HepG2 (cell line): ENCODE results near the gene CLASRP. TPM values are rescaled to one million over a fixed set of nuclear protein-coding genes. Genes with fewer than 3 reads are reported as not detected.
A peak's percentile ranks its signal among the peaks of the same experiment; 100 is the strongest.

Experiments used
- ARNTL ChIP-seq: sonication (generic); formaldehyde crosslinking; IDR thresholded peaks from 2 replicates; pipeline ENCODE4 v1.4.0; 2020; ENCODE audit warnings: mild to moderate bottlenecking, missing genetic modification reagents
- CAMTA2 ChIP-seq: sonication (generic); formaldehyde crosslinking; IDR thresholded peaks from 2 replicates; pipeline ENCODE4 v1.4.0; 2020; ENCODE audit warnings: mild to moderate bottlenecking, missing genetic modification reagents, borderline replicate concordance
- DR1 ChIP-seq: sonication (generic); formaldehyde crosslinking; IDR thresholded peaks from 2 replicates; pipeline ENCODE4 v1.8.0; 2021; ENCODE audit warnings: mild to moderate bottlenecking, missing genetic modification reagents, inconsistent platforms
- ELF4 ChIP-seq: sonication (generic); formaldehyde crosslinking; IDR thresholded peaks from 2 replicates; pipeline ENCODE4 v1.5.0; 2020; ENCODE audit warnings: missing genetic modification reagents, mild to moderate bottlenecking, moderate library complexity, borderline replicate concordance
- FOXK1 ChIP-seq: sonication (generic); formaldehyde crosslinking; IDR thresholded peaks from 2 replicates; pipeline ENCODE4 v1.4.0; 2020; ENCODE audit warnings: low read depth, missing genetic modification reagents, borderline replicate concordance
- FOXO4 ChIP-seq: sonication (generic); formaldehyde crosslinking; conservative IDR thresholded peaks from 2 replicates; pipeline ENCODE4 v1.8.1; 2023; ENCODE audit warnings: missing genetic modification reagents
- HIVEP1 ChIP-seq: sonication (generic); formaldehyde crosslinking; IDR thresholded peaks from 2 replicates; pipeline ENCODE4 v1.4.0; 2020; ENCODE audit warnings: mild to moderate bottlenecking, missing genetic modification reagents
- HNF4G ChIP-seq, 2 experiments: sonication (generic) in 1 of 2; formaldehyde crosslinking in 1 of 2; IDR thresholded peaks; 2 replicates each; pipeline versions ENCODE4 v1.4.0 to v1.6.1; 2011 to 2020; ENCODE audit warnings: borderline replicate concordance in 2 of 2, low read depth in 2 of 2, mild to moderate bottlenecking in 2 of 2, low read length in 1 of 2, missing genetic modification reagents in 1 of 2, moderate library complexity in 1 of 2
- ISX ChIP-seq: sonication (generic); formaldehyde crosslinking; conservative IDR thresholded peaks from 2 replicates; pipeline ENCODE4 v1.5.0; 2020; ENCODE audit warnings: missing genetic modification reagents
- MAX ChIP-seq: IDR thresholded peaks from 2 replicates; pipeline ENCODE4 v1.6.1; 2012; ENCODE audit warnings: inconsistent platforms
- MZF1 ChIP-seq: sonication (generic); formaldehyde crosslinking; IDR thresholded peaks from 2 replicates; pipeline ENCODE4 v1.8.1; 2023; ENCODE audit warnings: mild to moderate bottlenecking, missing genetic modification reagents, borderline replicate concordance
- PCBP1 ChIP-seq: fragments of 200-400 bp; formaldehyde crosslinking; IDR thresholded peaks from 2 replicates; pipeline ENCODE4 v1.6.1; 2017; ENCODE audit warnings: mild to moderate bottlenecking, low read depth, low read length, borderline replicate concordance
- PLSCR1 ChIP-seq: sonication (generic); formaldehyde crosslinking; IDR thresholded peaks from 2 replicates; pipeline ENCODE4 v1.5.0; 2020; ENCODE audit warnings: missing genetic modification reagents, mild to moderate bottlenecking, borderline replicate concordance
- RBAK ChIP-seq: sonication (generic); formaldehyde crosslinking; IDR thresholded peaks from 2 replicates; pipeline ENCODE4 v1.5.1; 2020; ENCODE audit warnings: mild to moderate bottlenecking, missing genetic modification reagents
- SCMH1 ChIP-seq: sonication (generic); formaldehyde crosslinking; IDR thresholded peaks from 2 replicates; pipeline ENCODE4 v1.9.0; 2021; ENCODE audit warnings: missing genetic modification reagents, mild to moderate bottlenecking, borderline replicate concordance
- SIN3A ChIP-seq: IDR thresholded peaks from 2 replicates; pipeline ENCODE4 v1.6.1; 2011; ENCODE audit warnings: low read depth, mild to moderate bottlenecking, control low read depth, low read length, borderline replicate concordance
- SP4 ChIP-seq: sonication (generic); formaldehyde crosslinking; IDR thresholded peaks from 2 replicates; pipeline ENCODE4 v1.8.1; 2023; ENCODE audit warnings: mild to moderate bottlenecking, missing genetic modification reagents
- TAF1 ChIP-seq: sonication (generic); formaldehyde crosslinking; IDR thresholded peaks from 2 replicates; pipeline ENCODE4 v1.4.0; 2020; ENCODE audit warnings: missing genetic modification reagents
- TBX3 ChIP-seq: fragments of 450-650 bp; IDR thresholded peaks from 2 replicates; pipeline ENCODE4 v1.6.1; 2017; ENCODE audit warnings: antibody characterized with exemption, mild to moderate bottlenecking, inconsistent platforms, borderline replicate concordance
- TCF12 ChIP-seq, 2 experiments: fragments of 450-650 bp in 1 of 2; sonication (generic) in 1 of 2; formaldehyde crosslinking in 1 of 2; IDR thresholded peaks; 2 replicates each; pipeline versions ENCODE4 v1.6.1 to v1.8.0; 2017 to 2022; ENCODE audit warnings: antibody characterized with exemption in 1 of 2, mild to moderate bottlenecking in 1 of 2, missing genetic modification reagents in 1 of 2, moderate library complexity in 1 of 2
- TEF ChIP-seq: sonication (generic); formaldehyde crosslinking; IDR thresholded peaks from 2 replicates; pipeline ENCODE4 v1.5.0; 2020; ENCODE audit warnings: missing genetic modification reagents
- ZC3H13 ChIP-seq: sonication (generic); formaldehyde crosslinking; IDR thresholded peaks from 2 replicates; pipeline ENCODE4 v1.8.1; 2023; ENCODE audit warnings: mild to moderate bottlenecking, missing genetic modification reagents, moderate library complexity
- ZNF326 ChIP-seq: sonication (generic); formaldehyde crosslinking; IDR thresholded peaks from 2 replicates; pipeline ENCODE4 v1.4.0; 2020; ENCODE audit warnings: missing genetic modification reagents, borderline replicate concordance
- ZNF737 ChIP-seq: sonication (generic); formaldehyde crosslinking; IDR thresholded peaks from 2 replicates; pipeline ENCODE4 v1.5.0; 2020; ENCODE audit warnings: missing genetic modification reagents, mild to moderate bottlenecking, borderline replicate concordance
- ZNF749 ChIP-seq: sonication (generic); formaldehyde crosslinking; IDR thresholded peaks from 2 replicates; pipeline ENCODE4 v1.8.0; 2022; ENCODE audit warnings: mild to moderate bottlenecking, missing genetic modification reagents, moderate library complexity, borderline replicate concordance
- ZNF781 ChIP-seq: sonication (generic); formaldehyde crosslinking; IDR thresholded peaks from 2 replicates; pipeline ENCODE4 v1.5.1; 2020; ENCODE audit warnings: borderline replicate concordance, mild to moderate bottlenecking, missing genetic modification reagents; ENCODE audit errors: not compliant biosample characterization
- polyA plus RNA-seq, 8 experiments: library from polyadenylated mRNA; depleted of rRNA in 3 of 8; stranded (reverse) in 7 of 8; unstranded in 1 of 8; fragments of >200 nt; fragmentation: Illumina TruSeq in 4 of 8; extraction: Trizol in 4 of 8; gene quantifications; 2 replicates each; pipeline versions ENCODE4 v1.2.1 to v1.2.3, GENCODE V29; 2011 to 2016; ENCODE audit warnings: low read depth in 4 of 8, missing spikeins in 1 of 8, mixed read lengths in 1 of 8; ENCODE audit not compliant: insufficient read depth in 1 of 8
- total RNA-seq, 5 experiments: library from RNA; depleted of rRNA; stranded (reverse); fragments of >200 nt; fragmentation: Illumina TruSeq; extraction: Trizol; gene quantifications; 2 replicates each; pipeline ENCODE4 v1.2.3, GENCODE V29; 2016; ENCODE audit warnings: low read depth in 1 of 5

CLASRP gene
- total and polyA plus RNA-seq, 2 of the 13 experiments (the other 11 are each of a cell fraction or from before 2014, with no cell fraction given) = 32.0 to 51.4 TPM

GRCh38 chr19:45079063-45079910 is 40.4 kb downstream of the CLASRP start, which contains the start of gene GEMIN7 (continued):
- TF ChIP-seq SCMH1 (CRISPR knock-in tag) (no peak), TEF (CRISPR knock-in tag) (peak; percentile 70; the same call in 1 of the 2 replicates), ZNF737 (CRISPR knock-in tag) (no peak), ISX (CRISPR knock-in tag) (0 out of 2 replicates have a peak, but pooled peaks have one; percentile 73), HIVEP1 (CRISPR knock-in tag) (0 out of 2 replicates have a peak, but pooled peaks have one; percentile 31), ARNTL (CRISPR knock-in tag) (peak; percentile 92), ZNF781 (no peak), SIN3A (peak; percentile 90), FOXO4 (CRISPR knock-in tag) (no peak), ZNF326 (CRISPR knock-in tag) (no peak), FOXK1 (CRISPR knock-in tag) (peak; percentile 48; the same call in 1 of the 2 replicates), ELF4 (CRISPR knock-in tag) (no peak), PCBP1 (no peak), MAX (peak; percentile 100), SP4 (CRISPR knock-in tag) (peak; percentile 91), RBAK (no peak), PLSCR1 (CRISPR knock-in tag) (no peak), HNF4G (IDR thresholded peaks at IDR 0.05; ENCODE audit: borderline replicate concordance, low read depth, low read length) (no peak), HNF4G (CRISPR knock-in tag; IDR thresholded peaks at IDR 0.05; ENCODE audit: borderline replicate concordance, low read depth) (no peak; the same call in 1 of the 2 replicates), TAF1 (CRISPR knock-in tag) (peak; percentile 91), TBX3 (no peak), TCF12 (IDR thresholded peaks at IDR 0.05) (no peak), TCF12 (CRISPR knock-in tag; IDR thresholded peaks at IDR 0.05) (peak; percentile 89), DR1 (peak; percentile 62), MZF1 (CRISPR knock-in tag) (no peak), ZNF749 (CRISPR knock-in tag) (peak; percentile 88; the same call in 1 of the 2 replicates), ZC3H13 (CRISPR knock-in tag) (peak; percentile 90), CAMTA2 (peak; percentile 84; the same call in 1 of the 2 replicates)
